Upper lobe of right lung (tissue), 1 donor: ENCODE results near the gene CMSS1. TPM values are rescaled to one million over a fixed set of nuclear protein-coding genes. Genes with fewer than 3 reads are reported as not detected.

ENCODE experiments used
- ATAC-seq: fragments of 200-7000 bp; cut with Tn5 transposase; one replicate; pipeline ENCODE4 v1.9.1; 2020; ENCODE audit warnings: mild to moderate bottlenecking, moderate library complexity
- DNase-seq: peaks from one replicate; pipeline ENCODE4 v3.0.0-alpha.2; 2020
- H3K27ac ChIP-seq: fragments of 200-600 bp; one replicate; pipeline ENCODE4 v1.8.0; 2022
- H3K27me3 ChIP-seq: fragments of 200-600 bp; one replicate; pipeline ENCODE4 v1.8.0; 2022; ENCODE audit warnings: mild to moderate bottlenecking
- H3K36me3 ChIP-seq: fragments of 200-600 bp; one replicate; pipeline ENCODE4 v1.8.0; 2022
- H3K4me1 ChIP-seq: fragments of 200-600 bp; one replicate; pipeline ENCODE4 v1.8.0; 2022
- H3K4me3 ChIP-seq: fragments of 200-600 bp; one replicate; pipeline ENCODE4 v1.8.0; 2022; ENCODE audit warnings: mild to moderate bottlenecking
- H3K9me3 ChIP-seq: fragments of 200-600 bp; one replicate; pipeline ENCODE4 v1.8.0; 2022
- intact Hi-C: fragments of 100-400 bp; cut with DNase I; formaldehyde crosslinking; loops from one replicate; pipeline ENCODE4 v1.11.0; 2022
- total RNA-seq: library from RNA; stranded (reverse); fragmentation: NEBNext Ultra II Directional; extraction: Animal tissue kit (Norgen Biotek cat#: 25700); gene quantifications from one replicate; pipeline ENCODE4 v1.2.1, GENCODE V29; 2021
- TF ChIP-seq, protein P1 (sequence below): fragments of 200-600 bp; IDR thresholded peaks from one replicate; pipeline ENCODE4 v1.8.0; 2022; ENCODE audit warnings: antibody characterized with exemption
- donor health status: DM: no; HTN: yes; CAD: no; lungs with severe emphysema.

The CMSS1 gene
- total RNA-seq, 1 donor from 2014 or later = 20.6 TPM

DNA sequence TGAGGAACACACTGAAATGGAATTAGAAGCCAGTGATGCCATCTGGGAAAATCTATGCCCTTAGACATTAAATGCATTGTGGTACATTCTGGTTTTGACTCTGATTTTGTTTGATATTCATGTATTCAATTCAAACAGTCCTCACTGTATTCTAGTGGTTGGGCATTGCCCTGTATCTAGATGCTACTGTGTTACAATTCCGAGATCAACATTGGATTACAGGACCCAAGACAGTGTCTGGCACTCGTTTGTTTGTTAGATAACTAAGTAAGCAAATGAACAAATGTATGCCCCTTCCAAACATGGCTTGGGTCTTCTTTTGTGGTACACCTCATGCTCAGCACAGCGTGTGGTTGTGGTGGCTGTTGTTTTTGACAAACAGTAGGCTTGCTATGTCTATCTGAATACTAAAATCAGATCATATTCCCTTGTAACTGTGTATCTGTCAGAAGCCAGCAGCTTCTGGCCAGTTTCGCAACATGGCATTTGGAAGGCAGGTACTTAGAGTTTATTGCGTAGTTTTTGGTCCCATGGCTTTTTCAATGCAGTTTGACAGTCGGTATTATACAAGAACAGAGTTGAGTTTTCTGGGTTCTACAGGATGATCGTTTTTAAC is 290.9 kb downstream of the CMSS1 start:
- Histone ChIP-seq H3K27ac (no peak overlapping the region), H3K4me3 (no peak overlapping the region), H3K4me1 (peaks cover 11% of the 10 kb centered on the region), H3K36me3 (no peaks in the 10 kb centered on the region), H3K27me3 (no peaks in the 10 kb centered on the region), H3K9me3 (no peaks in the 10 kb centered on the region)
- DNase-seq = no peak
- TF ChIP-seq, protein P1, sequence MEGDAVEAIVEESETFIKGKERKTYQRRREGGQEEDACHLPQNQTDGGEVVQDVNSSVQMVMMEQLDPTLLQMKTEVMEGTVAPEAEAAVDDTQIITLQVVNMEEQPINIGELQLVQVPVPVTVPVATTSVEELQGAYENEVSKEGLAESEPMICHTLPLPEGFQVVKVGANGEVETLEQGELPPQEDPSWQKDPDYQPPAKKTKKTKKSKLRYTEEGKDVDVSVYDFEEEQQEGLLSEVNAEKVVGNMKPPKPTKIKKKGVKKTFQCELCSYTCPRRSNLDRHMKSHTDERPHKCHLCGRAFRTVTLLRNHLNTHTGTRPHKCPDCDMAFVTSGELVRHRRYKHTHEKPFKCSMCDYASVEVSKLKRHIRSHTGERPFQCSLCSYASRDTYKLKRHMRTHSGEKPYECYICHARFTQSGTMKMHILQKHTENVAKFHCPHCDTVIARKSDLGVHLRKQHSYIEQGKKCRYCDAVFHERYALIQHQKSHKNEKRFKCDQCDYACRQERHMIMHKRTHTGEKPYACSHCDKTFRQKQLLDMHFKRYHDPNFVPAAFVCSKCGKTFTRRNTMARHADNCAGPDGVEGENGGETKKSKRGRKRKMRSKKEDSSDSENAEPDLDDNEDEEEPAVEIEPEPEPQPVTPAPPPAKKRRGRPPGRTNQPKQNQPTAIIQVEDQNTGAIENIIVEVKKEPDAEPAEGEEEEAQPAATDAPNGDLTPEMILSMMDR = no peak
- no peak for ATAC-seq
- intact Hi-C loops = no loop called here

DNA sequence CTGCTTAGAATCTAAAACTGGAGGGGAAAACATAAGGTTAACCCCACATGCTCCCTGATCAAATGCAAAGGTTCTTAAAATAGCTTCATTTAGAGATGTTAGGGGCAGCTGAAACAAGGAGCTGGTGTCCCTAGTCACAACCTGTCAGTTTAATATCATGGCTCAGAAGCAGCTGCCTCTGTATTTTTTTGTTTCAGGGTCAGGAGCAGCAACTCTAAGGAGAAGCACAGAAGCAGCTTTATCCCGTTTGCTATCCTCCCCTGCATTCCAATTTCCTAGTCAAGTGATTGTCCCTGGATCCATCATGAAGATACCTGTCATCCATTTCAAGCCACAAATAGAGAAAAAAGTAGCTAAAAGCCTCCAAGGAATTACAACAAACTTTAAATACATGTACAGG is 292.5 kb downstream of the CMSS1 start:
- TF ChIP-seq, protein P1 = no peak
- peaks cover 11% of the 10 kb centered on the region for H3K4me1 ChIP-seq
- ATAC-seq (no peak), DNase-seq (no peak)
- H3K27ac ChIP-seq = no peak overlapping the region
- H3K4me3 ChIP-seq = no peak overlapping the region
- H3K9me3 ChIP-seq = no peaks in the 10 kb centered on the region
- intact Hi-C loops = no loop called here
- no peaks in the 10 kb centered on the region for H3K36me3 ChIP-seq
- no peaks in the 10 kb centered on the region for H3K27me3 ChIP-seq

DNA sequence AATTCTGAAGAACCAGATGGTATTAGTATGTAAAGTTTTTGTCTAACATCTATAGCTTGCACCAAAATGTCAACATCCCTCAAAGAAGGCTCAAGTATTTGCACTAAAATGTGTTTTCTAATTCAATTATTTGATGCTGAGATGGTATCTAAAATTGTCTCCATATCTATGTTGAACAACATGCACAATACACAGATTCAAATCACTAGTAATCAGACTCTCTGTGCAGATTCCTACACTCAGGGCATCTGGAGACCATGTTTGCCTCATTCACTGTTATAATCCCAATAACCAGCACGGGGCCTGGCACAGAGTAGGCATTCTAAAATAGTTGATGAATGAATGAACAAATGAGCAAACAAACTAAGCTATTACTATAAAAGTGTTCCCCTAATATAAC is 294.1 kb downstream of the CMSS1 start:
- H3K36me3 ChIP-seq = no peaks in the 10 kb centered on the region
- no peaks in the 10 kb centered on the region for H3K9me3 ChIP-seq
- DNase-seq (no peak), ATAC-seq (no peak)
- H3K27ac ChIP-seq = no peak overlapping the region
- no peaks in the 10 kb centered on the region for H3K4me1 ChIP-seq
- no peaks in the 10 kb centered on the region for H3K27me3 ChIP-seq
- H3K4me3 ChIP-seq = no peak overlapping the region
- TF ChIP-seq, protein P1 = no peak
- intact Hi-C loops = no loop called here

DNA sequence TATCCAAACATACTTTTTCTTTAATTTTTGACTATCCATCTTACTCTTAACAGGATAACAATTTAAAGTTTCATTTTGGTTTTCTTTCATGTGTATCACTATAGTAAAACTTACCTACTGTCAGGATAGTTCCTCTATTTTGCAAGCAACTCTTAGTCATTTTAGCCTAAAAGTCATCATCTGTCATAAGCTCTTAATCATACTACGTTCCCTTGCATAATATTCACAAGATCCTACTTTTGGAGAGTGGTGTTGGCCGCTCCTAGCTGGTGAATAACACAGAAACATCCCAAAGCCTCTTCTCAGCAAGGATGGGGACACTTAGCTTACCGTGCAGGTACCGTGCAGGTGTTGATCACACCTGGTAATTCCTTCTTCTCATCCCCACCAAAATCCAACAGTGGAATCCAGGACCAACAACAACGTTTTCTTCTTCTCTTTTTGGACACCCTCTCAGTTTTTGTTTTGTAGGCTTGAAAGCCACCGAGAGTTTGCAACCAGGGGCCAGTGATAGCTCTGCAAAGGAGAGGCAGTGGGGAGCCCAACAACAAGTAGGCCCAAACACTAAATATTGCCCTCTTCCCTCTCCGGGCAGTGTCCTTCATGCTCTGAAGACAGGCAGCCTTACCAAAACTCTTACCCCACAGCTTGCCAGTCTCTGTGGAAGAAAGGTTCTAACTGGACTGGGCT is 296.2 kb downstream of the CMSS1 start:
- H3K4me3 ChIP-seq = no peak overlapping the region
- intact Hi-C loops = no loop called here
- no peak for ATAC-seq

DNA sequence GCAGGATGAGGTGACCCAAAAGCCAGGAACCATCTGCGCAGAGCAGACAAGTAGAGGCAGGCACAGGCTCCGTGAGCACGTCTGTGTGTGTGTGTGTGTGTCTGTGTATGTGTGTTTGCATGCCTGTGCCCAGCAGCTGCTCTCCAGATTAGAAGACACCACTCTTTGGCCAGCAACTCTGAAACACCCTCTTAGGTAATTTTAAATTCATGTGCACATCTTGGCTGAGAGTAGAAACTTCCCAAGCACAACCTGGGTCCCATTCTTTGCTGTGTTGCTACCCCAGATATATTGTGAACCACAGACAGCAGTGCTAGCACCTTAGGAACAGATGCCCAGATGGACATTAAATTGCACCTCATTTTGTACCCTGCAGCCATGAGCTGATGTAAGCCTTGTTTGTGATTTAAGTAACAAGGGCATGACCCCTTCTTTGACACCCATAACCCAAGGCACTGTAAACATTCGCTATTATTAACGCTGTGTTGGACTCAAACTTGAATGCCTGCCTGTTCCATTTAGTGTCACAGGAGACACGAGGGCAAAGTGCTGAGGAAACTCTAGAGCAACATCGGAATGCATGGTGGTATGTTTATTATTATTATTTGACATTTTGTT is 296.9 kb downstream of the CMSS1 start, which contains the start of gene FILIP1L:
TSS of gene FILIP1L (minus strand) at position 89 of the 618 bp plus-strand sequence.
- intact Hi-C loops = no loop called here
- ATAC-seq = no peak

More for the DNA sequence above, 296.2 kb downstream of the CMSS1 start:
- H3K27me3 ChIP-seq = no peaks in the 10 kb centered on the region
- DNase-seq = no peak
- no peaks in the 10 kb centered on the region for H3K36me3 ChIP-seq
- TF ChIP-seq, protein P1 = no peak
- no peaks in the 10 kb centered on the region for H3K4me1 ChIP-seq
- H3K9me3 ChIP-seq = no peaks in the 10 kb centered on the region
- no peak overlapping the region for H3K27ac ChIP-seq

More for the DNA sequence above, 296.9 kb downstream of the CMSS1 start, which contains the start of gene FILIP1L:
- TF ChIP-seq, protein P1 = no peak
- no peak within 1 kb of the TSS for H3K27ac ChIP-seq
- H3K36me3 ChIP-seq = no peaks in the 10 kb centered on the region
- H3K4me3 ChIP-seq = no peak within 1 kb of the TSS
- H3K9me3 ChIP-seq = no peaks in the 10 kb centered on the region
- no peaks in the 10 kb centered on the region for H3K4me1 ChIP-seq
- no peaks in the 10 kb centered on the region for H3K27me3 ChIP-seq
- no peak for DNase-seq
